Measurements from ENCODE around the gene REXO4. TPM values are rescaled to one million over a fixed set of nuclear protein-coding genes. Genes with fewer than 3 reads are reported as not detected.

Gene REXO4
- total and polyA plus RNA-seq, 9 of the 15 experiments (the other 6 are each of a cell fraction or from before 2014, with no cell fraction given): 3.4 to 72.9 (median 31.1) TPM

- TF ChIP-seq ETS2 (tag; IDR thresholded peaks at IDR 0.05; ENCODE audit: borderline replicate concordance, poor library complexity, severe bottlenecking): no peak
- no peak for TF ChIP-seq PRPF4 (IDR thresholded peaks at IDR 0.05; ENCODE audit: insufficient read depth, low read depth, low read length, poor library complexity, severe bottlenecking)
These were observed 37.1 kb downstream of the REXO4 start (continued) for GRCh38 chr9:133380734-133381133.

- Histone ChIP-seq H3K9ac (ENCODE audit: insufficient read depth in 1 of 2, low read depth in 2 of 2, low read length in 2 of 2) (peak overlapping the region in 1 of 2 experiments; percentile 37; a peak in 1 of 4 replicates), H3K4me2 (ENCODE audit: insufficient read depth, low read length) (no peak overlapping the region), H3K27me3 (ENCODE audit: control insufficient read depth in 2 of 2, insufficient read depth in 2 of 2, low read length in 2 of 2) (no peaks in the 10 kb centered on the region; a peak in 1 of 5 replicates), H3K4me3 (no peak overlapping the region), H3K9me1 (ENCODE audit: control insufficient read depth, insufficient read depth, low read length) (no peaks in the 10 kb centered on the region), H3K36me3 (ENCODE audit: control insufficient read depth, insufficient read depth, low read length) (no peaks in the 10 kb centered on the region), H3K27ac (ENCODE audit: extremely low read depth, low read depth, low read length) (no peak overlapping the region), H3K79me2 (ENCODE audit: control insufficient read depth, insufficient read depth, low read length) (peaks cover 22% of the 10 kb centered on the region), H2AFZ (ENCODE audit: low read depth, low read length) (no peak overlapping the region), H3K4me1 (replicated peaks in 1 of 2; ENCODE audit: control insufficient read depth in 2 of 2, insufficient read depth in 2 of 2, low read length in 2 of 2) (peaks cover 11 to 26% of the 10 kb centered on the region in 2 experiments; a peak in 4 of 5 replicates), H4K20me1 (replicated peaks; ENCODE audit: control insufficient read depth, insufficient read depth, low read length) (0 out of 2 replicates have a peak, but pooled peaks cover 6% of the 10 kb centered on the region), H3K9me3 (replicated peaks; ENCODE audit: control insufficient read depth, insufficient read depth, low read depth, low read length) (peaks cover 5% of the 10 kb centered on the region)
- FAIRE-seq (no peak), ATAC-seq (no peak), DNase-seq (ENCODE audit: extremely low read depth in 1 of 4, low spot score in 3 of 4) (no peak)
- in situ Hi-C loops (cut with MboI): no loop called here
- CTCF ChIA-PET (ENCODE audit: low intra/inter-chr PET ratio): no interaction called here
- intact Hi-C loops (cut with micrococcal nuclease): no loop called here
- no TSS peak for BruUV-seq (replicated peaks)
- 75% methylated on average over 14 of the region's 14 CpGs for WGBS (ENCODE audit: insufficient coverage, low coverage, missing lambda C conversion rate)
- POLR2A ChIA-PET: interaction anchor here (0.6 to 1.9 kb wide), 4 partner anchors 20 to 74 kb away, joined by 3 to 8 read pairs (median 5); partner anchors contain the start of genes MED22 and RPL7A
- TF ChIP-seq MAFG (tag; conservative IDR thresholded peaks at IDR 0.05): no peak
- TF ChIP-seq ZNF398 (CRISPR knock-in tag; IDR thresholded peaks at IDR 0.05): no peak
- no peak for TF ChIP-seq SRSF9 (IDR thresholded peaks at IDR 0.05; ENCODE audit: borderline replicate concordance, low read depth, low read length)
These were observed 38.4 kb downstream of the REXO4 start for GRCh38 chr9:133379153-133380086.
